Effector memory CD8-positive, alpha-beta T cell (primary cell): Measurements from ENCODE around the gene CAPZA1.

Source experiments
- ATAC-seq: fragments of 150-1000 bp; cut with Tn5 transposase; replicated peaks from 2 replicates; pipeline ENCODE4 v1.10.0; 2021; ENCODE audit warnings: mild to moderate bottlenecking, moderate library complexity
- DNase-seq, 3 experiments: peaks; one replicate each; pipeline ENCODE4 v3.0.0; 2021
- H3K27ac Mint-ChIP-seq, 2 donors: one replicate each; pipeline ENCODE4 v1.8.0; 2022; ENCODE audit warnings: mild to moderate bottlenecking in 2 of 2, mixed read lengths in 2 of 2, moderate library complexity in 2 of 2
- H3K27me3 Mint-ChIP-seq, 2 donors: one replicate each; pipeline ENCODE4 v1.8.0; 2022; ENCODE audit warnings: mixed read lengths in 2 of 2
- H3K36me3 Mint-ChIP-seq: one replicate; pipeline ENCODE4 v1.8.0; 2022; ENCODE audit warnings: mild to moderate bottlenecking, moderate library complexity, mixed read lengths; ENCODE audit not compliant: insufficient read depth
- H3K4me1 Mint-ChIP-seq, 2 donors: one replicate each; pipeline ENCODE4 v1.8.0; 2022; ENCODE audit warnings: low read depth in 2 of 2, mixed read lengths in 2 of 2
- H3K4me3 Mint-ChIP-seq, 2 donors: one replicate each; pipeline ENCODE4 v1.8.0; 2022; ENCODE audit warnings: mild to moderate bottlenecking in 2 of 2, mixed read lengths in 2 of 2, moderate library complexity in 2 of 2
- H3K9me3 Mint-ChIP-seq, 2 donors: one replicate each; pipeline ENCODE4 v1.8.0; 2022; ENCODE audit warnings: mixed read lengths in 2 of 2

Gene CAPZA1

DNA sequence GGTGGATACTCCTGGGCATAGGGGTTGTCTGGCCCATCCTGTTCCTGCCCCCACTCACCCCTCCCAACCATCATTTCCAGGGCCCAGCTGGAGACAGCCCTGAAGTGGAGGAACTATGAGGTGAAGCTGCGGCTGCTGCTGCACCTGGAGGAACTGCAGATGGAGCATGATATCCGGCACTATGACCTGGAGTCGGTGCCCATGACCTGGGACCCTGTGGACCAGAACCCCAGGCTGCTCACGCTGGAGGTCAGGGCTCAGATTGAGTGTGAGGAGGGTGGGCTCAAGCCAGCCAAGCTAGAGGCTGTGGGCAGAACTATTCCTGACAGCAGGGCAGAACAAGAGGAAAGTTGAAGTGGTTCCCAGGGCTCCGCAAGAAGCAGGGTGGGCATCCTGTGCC, 73.0 kb downstream of the CAPZA1 start:
- DNase-seq (no peak), ATAC-seq (no peak)
- H3K27me3 Mint-ChIP-seq = no peaks in the 10 kb centered on the region
- H3K9me3 Mint-ChIP-seq = no peaks in the 10 kb centered on the region
- H3K4me3 Mint-ChIP-seq = no peak overlapping the region
- peaks cover 45% of the 10 kb centered on the region for H3K36me3 Mint-ChIP-seq
- peaks cover 0 to 18% of the 10 kb centered on the region in 2 donors for H3K4me1 Mint-ChIP-seq
- peak overlapping the region in 1 of 2 donors; percentile 45 for H3K27ac Mint-ChIP-seq

DNA sequence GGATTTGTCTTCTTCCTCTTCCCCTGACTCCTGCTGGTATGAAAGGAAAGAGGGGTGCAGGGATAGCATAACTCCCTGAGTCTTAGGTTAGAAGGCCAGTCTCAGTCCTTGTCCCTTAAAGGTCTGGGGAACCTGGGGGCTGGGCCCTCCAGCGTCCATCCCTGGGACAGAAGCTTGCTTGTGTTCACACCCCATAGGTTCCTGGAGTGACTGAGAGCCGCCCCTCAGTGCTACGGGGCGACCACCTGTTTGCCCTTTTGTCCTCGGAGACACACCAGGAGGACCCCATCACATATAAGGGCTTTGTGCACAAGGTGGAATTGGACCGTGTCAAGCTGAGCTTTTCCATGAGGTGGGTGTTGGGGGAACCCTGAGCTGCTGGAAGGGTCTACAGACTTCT, 74.2 kb downstream of the CAPZA1 start:
- Mint-ChIP-seq H3K36me3 (peaks cover 51% of the 10 kb centered on the region), H3K27ac (no peak overlapping the region), H3K4me3 (no peak overlapping the region), H3K27me3 (no peaks in the 10 kb centered on the region), H3K4me1 (peaks cover 0 to 10% of the 10 kb centered on the region in 2 donors), H3K9me3 (no peaks in the 10 kb centered on the region)
- ATAC-seq (no peak), DNase-seq (no peak)

DNA sequence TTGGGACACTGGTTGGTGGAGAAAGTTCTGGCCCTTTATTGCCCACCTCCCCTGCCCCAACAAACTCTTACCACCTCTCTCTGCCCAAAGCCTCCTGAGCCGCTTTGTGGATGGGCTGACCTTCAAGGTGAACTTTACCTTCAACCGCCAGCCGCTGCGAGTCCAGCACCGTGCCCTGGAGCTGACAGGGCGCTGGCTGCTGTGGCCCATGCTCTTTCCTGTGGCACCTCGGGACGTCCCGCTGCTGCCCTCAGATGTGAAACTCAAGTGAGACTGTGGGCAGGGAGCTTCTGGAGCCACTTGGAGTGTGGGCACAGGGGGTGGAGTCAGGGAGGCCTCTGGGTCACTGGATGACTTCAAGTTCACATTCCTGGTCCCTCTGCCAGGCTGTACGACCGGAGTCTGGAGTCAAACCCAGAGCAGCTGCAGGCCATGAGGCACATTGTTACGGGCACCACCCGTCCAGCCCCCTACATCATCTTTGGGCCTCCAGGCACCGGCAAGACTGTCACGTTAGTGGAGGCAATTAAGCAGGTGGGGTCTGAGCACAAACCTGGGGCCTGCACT, 74.8 kb downstream of the CAPZA1 start:
- Mint-ChIP-seq H3K4me3 (no peak overlapping the region), H3K9me3 (no peaks in the 10 kb centered on the region), H3K27me3 (no peaks in the 10 kb centered on the region), H3K27ac (peak overlapping the region in 1 of 2 donors; percentile 41), H3K36me3 (peaks cover 56% of the 10 kb centered on the region), H3K4me1 (peaks cover 2 to 10% of the 10 kb centered on the region in 2 donors)
- no peak for DNase-seq
- no peak for ATAC-seq

DNA sequence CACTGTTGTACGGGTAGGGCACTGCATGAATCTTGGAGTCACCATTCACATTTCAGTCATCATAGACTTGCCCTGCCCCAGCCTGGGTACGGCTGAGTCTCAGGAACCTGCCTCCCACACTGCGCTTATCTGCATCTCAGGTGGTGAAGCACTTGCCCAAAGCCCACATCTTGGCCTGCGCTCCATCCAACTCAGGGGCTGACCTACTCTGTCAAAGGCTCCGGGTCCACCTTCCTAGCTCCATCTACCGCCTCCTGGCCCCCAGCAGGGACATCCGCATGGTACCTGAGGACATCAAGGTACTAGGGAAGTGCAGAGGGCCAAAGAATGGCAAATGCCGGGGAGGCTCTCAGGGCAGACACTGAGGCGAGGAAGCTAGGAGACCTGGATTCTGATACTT, 75.6 kb downstream of the CAPZA1 start:
- Mint-ChIP-seq H3K27ac (no peak overlapping the region), H3K4me1 (peaks cover 10 to 18% of the 10 kb centered on the region in 2 donors), H3K27me3 (no peaks in the 10 kb centered on the region), H3K9me3 (no peaks in the 10 kb centered on the region), H3K4me3 (no peak overlapping the region), H3K36me3 (peaks cover 54% of the 10 kb centered on the region)
- no peak for ATAC-seq
- DNase-seq = no peak

DNA sequence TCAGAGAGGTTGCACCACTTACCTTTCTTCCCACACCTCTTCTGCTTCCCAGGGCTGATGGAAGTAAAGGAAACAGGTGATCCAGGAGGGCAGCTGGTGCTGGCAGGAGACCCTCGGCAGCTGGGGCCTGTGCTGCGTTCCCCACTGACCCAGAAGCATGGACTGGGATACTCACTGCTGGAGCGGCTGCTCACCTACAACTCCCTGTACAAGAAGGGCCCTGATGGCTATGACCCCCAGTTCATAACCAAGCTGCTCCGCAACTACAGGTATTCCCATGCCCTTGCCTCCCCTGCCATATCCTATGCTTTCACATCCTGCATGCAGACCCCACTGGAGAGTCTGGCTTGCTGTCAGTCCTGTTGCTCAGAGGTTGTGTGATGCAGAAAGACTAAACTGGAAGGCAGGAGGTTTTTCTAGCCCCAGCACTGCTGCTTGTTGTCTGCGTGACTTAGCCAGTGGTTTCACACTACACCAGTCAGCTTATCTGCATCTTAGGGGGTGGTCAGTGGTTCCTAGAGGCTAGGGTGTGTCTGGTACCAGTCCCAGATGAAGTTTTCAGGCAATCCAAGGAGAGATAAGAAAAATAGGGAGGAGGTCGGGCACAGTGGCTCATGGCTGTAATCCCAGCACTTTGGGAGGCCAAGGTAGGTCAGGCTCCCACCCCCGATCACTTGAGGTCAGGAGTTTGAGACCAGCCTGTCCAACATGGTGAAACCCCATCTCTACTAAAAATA, 77.1 kb downstream of the CAPZA1 start:
- DNase-seq (no peak), ATAC-seq (no peak)
- Mint-ChIP-seq H3K4me3 (no peak overlapping the region), H3K36me3 (peaks cover 43% of the 10 kb centered on the region), H3K9me3 (no peaks in the 10 kb centered on the region), H3K4me1 (peaks cover 22 to 31% of the 10 kb centered on the region in 2 donors), H3K27ac (no peak overlapping the region), H3K27me3 (no peaks in the 10 kb centered on the region)

DNA sequence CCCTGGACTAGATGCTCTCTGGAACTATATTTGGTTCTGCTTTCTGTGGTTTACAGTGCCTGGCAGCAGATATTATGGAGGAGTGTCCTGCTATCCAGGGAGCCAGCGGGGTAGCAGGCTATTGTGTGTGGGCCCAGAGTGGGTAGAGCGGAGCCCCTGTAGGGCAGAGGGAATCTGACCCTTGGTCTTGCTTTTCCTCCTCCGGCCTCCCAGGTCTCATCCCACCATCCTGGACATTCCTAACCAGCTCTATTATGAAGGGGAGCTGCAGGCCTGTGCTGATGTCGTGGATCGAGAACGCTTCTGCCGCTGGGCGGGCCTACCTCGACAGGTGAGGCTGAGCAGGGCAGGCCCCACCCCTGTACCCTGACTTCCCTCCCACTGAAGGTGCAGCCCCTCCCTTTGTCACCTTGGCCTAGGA, 78.2 kb downstream of the CAPZA1 start:
- Mint-ChIP-seq H3K9me3 (no peaks in the 10 kb centered on the region), H3K27me3 (no peaks in the 10 kb centered on the region), H3K4me3 (no peak overlapping the region), H3K27ac (peak overlapping the region in 1 of 2 donors; percentile 72), H3K36me3 (peaks cover 43% of the 10 kb centered on the region), H3K4me1 (peaks cover 32 to 41% of the 10 kb centered on the region in 2 donors)
- ATAC-seq (no peak), DNase-seq (no peak)

DNA sequence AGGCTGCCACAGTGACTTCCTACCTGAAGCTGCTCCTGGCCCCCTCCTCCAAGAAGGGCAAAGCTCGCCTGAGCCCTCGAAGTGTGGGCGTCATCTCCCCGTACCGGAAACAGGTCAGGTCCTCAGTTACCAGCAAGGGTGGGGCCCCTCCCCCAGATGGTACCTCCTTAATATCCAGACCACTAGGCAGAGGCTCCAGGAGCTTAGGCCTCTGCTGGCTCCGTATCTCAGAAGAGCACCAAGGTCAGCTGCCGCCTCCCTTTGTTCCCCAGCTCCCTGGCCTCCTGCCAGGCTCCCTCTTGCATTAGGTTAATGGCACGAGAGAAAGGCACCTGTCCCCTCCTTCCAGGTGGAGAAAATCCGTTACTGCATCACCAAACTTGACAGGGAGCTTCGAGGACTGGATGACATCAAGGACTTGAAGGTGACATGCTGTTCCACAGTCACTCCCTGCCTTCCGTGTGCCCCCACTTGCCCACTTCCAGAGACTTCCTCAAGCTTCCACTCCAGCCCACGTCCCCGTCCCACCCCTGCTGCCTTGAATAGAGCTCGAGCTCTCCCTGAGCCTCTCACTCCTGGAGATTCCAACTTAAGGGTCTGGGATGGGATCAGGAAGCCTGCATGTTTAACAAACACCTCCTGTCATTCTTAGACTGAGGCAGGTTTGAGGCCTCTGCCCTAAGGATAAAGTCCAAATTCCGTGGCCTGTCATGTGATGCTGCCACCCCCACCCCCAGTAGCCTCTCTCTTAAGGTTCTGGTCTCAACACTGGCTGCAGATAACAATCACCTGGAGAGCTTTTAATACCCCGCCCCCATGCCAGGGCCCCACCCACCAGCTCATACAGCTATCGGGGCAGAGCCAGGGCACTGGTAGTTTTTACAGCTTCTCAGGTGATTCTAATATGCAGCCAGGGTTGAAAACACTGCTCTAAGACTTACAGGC, 79.0 kb downstream of the CAPZA1 start:
- H3K27ac Mint-ChIP-seq = peak overlapping the region; percentile 65 to 75
- no peaks in the 10 kb centered on the region for H3K27me3 Mint-ChIP-seq
- no peaks in the 10 kb centered on the region for H3K9me3 Mint-ChIP-seq
- DNase-seq (no peak), ATAC-seq (no peak)
- peaks cover 38 to 46% of the 10 kb centered on the region in 2 donors for H3K4me1 Mint-ChIP-seq
- no peak overlapping the region for H3K4me3 Mint-ChIP-seq
- peaks cover 36% of the 10 kb centered on the region for H3K36me3 Mint-ChIP-seq

DNA sequence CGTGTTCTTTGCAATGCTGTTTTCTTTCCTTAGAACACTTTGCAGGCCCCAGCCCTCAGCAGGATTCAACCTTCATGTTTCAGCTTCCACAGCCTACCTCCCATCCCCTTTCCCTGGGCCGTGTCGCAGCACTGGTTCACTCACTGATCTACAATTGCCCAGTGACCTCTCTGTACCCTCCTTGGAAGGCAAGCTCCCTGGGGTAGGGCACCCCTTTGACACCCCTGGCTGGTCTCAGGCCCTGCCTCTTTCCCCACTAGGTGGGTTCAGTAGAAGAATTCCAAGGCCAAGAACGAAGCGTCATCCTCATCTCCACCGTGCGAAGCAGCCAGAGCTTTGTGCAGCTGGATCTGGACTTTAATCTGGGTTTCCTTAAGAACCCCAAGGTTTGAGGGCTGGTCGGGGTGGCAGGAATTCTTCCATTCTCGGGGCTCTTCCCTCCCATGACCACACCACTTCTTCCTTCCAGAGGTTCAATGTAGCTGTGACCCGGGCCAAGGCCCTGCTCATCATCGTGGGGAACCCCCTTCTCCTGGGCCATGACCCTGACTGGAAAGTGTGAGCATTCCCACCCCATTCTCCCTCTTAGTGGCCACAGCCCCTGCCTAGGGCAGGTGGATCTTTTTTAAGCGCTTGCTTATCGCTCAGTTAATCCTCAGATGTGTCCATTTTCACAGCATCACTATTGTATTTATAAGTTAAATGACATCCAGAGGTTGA, 80.0 kb downstream of the CAPZA1 start:
- H3K4me1 Mint-ChIP-seq = peaks cover 46 to 54% of the 10 kb centered on the region in 2 donors
- ATAC-seq = no peak
- no peaks in the 10 kb centered on the region for H3K9me3 Mint-ChIP-seq
- H3K27me3 Mint-ChIP-seq = no peaks in the 10 kb centered on the region
- H3K27ac Mint-ChIP-seq = peak overlapping the region; percentile 65 to 75
- peaks cover 30% of the 10 kb centered on the region for H3K36me3 Mint-ChIP-seq
- no peak for DNase-seq
- no peak overlapping the region for H3K4me3 Mint-ChIP-seq

DNA sequence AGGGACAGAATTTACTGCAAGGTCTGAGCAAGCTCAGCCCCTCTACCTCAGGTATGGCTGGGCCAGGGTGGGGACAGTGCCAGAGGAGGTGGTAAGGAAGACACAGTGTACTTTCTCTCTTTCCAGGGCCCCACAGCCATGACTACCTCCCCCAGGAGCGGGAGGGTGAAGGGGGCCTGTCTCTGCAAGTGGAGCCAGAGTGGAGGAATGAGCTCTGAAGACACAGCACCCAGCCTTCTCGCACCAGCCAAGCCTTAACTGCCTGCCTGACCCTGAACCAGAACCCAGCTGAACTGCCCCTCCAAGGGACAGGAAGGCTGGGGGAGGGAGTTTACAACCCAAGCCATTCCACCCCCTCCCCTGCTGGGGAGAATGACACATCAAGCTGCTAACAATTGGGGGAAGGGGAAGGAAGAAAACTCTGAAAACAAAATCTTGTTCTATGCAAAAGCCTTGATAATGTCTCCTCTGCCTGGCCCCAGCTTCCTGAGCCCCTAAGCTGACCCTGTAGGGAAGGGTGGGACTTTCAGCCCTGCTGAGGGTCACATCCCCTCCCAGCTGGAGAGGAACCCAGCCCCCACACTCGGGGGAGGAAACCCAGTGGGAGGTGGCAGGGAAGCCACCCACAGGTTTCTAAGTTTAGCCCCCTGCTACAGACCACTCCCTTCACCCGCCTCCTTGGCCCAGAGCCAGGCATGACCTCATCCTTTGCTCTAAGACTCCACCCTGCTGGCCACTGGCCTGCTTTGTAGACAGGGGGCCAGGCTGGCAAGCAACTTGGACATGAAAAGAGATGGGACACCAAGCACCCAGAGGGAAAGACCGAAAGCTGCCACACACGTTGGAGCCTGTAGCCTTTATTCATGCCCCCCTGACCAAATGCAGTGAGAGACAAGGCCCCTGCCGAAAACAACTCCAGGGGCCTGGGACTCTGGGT, 80.9 kb downstream of the CAPZA1 start:
- H3K9me3 Mint-ChIP-seq = no peaks in the 10 kb centered on the region
- DNase-seq = peak; percentile 67 to 71 (median 69)
- H3K4me1 Mint-ChIP-seq = peaks cover 56 to 63% of the 10 kb centered on the region in 2 donors
- H3K27ac Mint-ChIP-seq = peak overlapping the region; percentile 65 to 75
- peak; percentile 54 for ATAC-seq
- no peaks in the 10 kb centered on the region for H3K27me3 Mint-ChIP-seq
- H3K36me3 Mint-ChIP-seq = peaks cover 29% of the 10 kb centered on the region
- peak overlapping the region; percentile 19 to 48 for H3K4me3 Mint-ChIP-seq

DNA sequence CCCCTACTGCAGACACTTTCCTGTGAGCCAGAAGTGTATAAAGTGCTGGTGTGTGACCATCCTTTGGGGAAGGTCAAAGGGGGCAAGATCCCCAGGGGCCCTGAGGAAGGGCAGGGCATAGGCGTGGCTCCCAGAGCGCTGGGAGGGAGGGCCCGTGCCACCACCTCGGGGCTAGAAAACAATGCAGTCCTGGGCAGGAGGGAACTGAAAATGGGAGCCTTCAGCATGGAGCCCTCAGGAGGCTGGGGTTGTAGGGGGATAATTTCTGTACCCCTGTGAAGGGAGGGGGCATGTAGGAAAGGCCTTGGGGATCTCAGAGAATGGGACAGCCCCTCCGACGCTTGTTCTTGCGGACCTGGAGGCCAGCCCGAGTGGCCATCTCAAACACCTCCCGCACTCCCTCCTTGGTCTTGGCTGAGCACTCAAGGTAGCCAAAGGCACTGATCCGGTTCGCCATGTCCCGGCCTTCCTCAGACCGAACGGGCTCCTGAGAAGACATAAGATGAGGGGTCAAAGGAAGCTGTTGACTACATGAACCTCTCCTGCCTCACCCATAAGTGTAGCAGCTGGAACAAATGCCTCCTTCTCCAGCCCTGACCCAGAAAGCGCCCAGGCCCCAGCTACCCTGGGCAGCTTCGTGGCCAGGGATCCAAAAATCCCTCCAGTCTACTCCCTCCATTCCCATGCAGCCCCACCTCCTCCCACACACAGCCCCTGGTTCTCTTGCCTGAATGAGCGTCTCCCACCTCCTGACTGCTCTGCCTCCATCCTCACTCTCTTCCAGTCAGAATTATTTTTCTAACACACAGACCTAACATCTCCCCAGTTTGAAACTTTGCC, 81.8 kb downstream of the CAPZA1 start:
- ATAC-seq = no peak
- H3K36me3 Mint-ChIP-seq = peaks cover 36% of the 10 kb centered on the region
- no peak for DNase-seq
- peak overlapping the region; percentile 65 to 75 for H3K27ac Mint-ChIP-seq
- H3K4me3 Mint-ChIP-seq = peak overlapping the region; percentile 19 to 48
- peaks cover 64 to 66% of the 10 kb centered on the region in 2 donors for H3K4me1 Mint-ChIP-seq
- no peaks in the 10 kb centered on the region for H3K9me3 Mint-ChIP-seq
- no peaks in the 10 kb centered on the region for H3K27me3 Mint-ChIP-seq

DNA sequence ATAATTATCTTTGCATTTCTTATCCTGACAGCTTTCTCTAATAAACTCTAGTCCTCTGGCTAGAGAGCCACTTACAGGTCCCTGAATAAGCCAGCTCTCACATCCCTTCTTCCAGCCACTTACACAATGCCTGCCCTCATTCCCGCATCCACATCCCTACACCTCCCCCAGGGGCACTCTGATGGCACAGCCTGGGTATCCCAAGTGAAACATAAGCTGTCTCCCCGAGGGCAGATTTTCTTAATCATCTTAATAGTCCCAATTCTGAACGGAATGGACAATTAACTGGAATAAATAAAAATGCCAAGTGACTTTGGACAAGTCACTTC, 82.4 kb downstream of the CAPZA1 start:
- H3K27ac Mint-ChIP-seq = peak overlapping the region; percentile 65 to 75
- DNase-seq (no peak), ATAC-seq (no peak)
- H3K27me3 Mint-ChIP-seq = no peaks in the 10 kb centered on the region
- H3K36me3 Mint-ChIP-seq = peaks cover 37% of the 10 kb centered on the region
- peak overlapping the region; percentile 5 to 23 for H3K4me3 Mint-ChIP-seq
- peaks cover 61 to 65% of the 10 kb centered on the region in 2 donors for H3K4me1 Mint-ChIP-seq
- no peaks in the 10 kb centered on the region for H3K9me3 Mint-ChIP-seq
